LoVo (cell line): ENCODE results near the gene C14orf119.

ENCODE experiments used
- DNase-seq: peaks from one replicate; pipeline ENCODE4 v3.0.0-alpha.2; 2016; ENCODE audit warnings: low spot score

C14orf119 gene

GRCh38 chr14:23060536-23061260 lies 34.6 kb upstream of the C14orf119 start:
- no peak for DNase-seq

GRCh38 chr14:23062002-23062401 lies 33.3 kb upstream of the C14orf119 start:
- peak; percentile 65 for DNase-seq

- no peak for DNase-seq
These were observed 31.7 kb upstream of the C14orf119 start for GRCh38 chr14:23063601-23064000.

- DNase-seq: no peak
These were observed 28.9 kb upstream of the C14orf119 start for GRCh38 chr14:23066368-23066767.

GRCh38 chr14:23066855-23067744 lies 28.2 kb upstream of the C14orf119 start:
- no peak for DNase-seq

GRCh38 chr14:23067847-23068788 lies 27.2 kb upstream of the C14orf119 start:
- no peak for DNase-seq

- DNase-seq: peak; percentile 87
These were observed 26.4 kb upstream of the C14orf119 start for GRCh38 chr14:23068789-23069412.

GRCh38 chr14:23069413-23069806 lies 25.9 kb upstream of the C14orf119 start:
- no peak for DNase-seq

- no peak for DNase-seq
These were observed 24.8 kb upstream of the C14orf119 start for GRCh38 chr14:23070262-23071129.

- peak; percentile 88 for DNase-seq
These were observed 23.9 kb upstream of the C14orf119 start for GRCh38 chr14:23071244-23071920.

- DNase-seq: peak; percentile 29
These were observed 23.3 kb upstream of the C14orf119 start for GRCh38 chr14:23071921-23072539.

GRCh38 chr14:23074906-23075305 lies 20.4 kb upstream of the C14orf119 start:
- no peak for DNase-seq

GRCh38 chr14:23076785-23077408 lies 18.4 kb upstream of the C14orf119 start:
- DNase-seq: no peak

GRCh38 chr14:23077962-23078361 lies 17.3 kb upstream of the C14orf119 start:
- no peak for DNase-seq

GRCh38 chr14:23078692-23079116 lies 16.6 kb upstream of the C14orf119 start:
- peak; percentile 62 for DNase-seq

- DNase-seq: no peak
These were observed 15.6 kb upstream of the C14orf119 start for GRCh38 chr14:23079716-23080115.

GRCh38 chr14:23080474-23080873 lies 14.8 kb upstream of the C14orf119 start:
- DNase-seq: no peak

GRCh38 chr14:23085458-23085857 lies 9.8 kb upstream of the C14orf119 start:
- DNase-seq: no peak

GRCh38 chr14:23086565-23086964 lies 8.7 kb upstream of the C14orf119 start:
- no peak for DNase-seq
